GM12878 (cell line): ENCODE measurements around the gene BRD1. TPM values are rescaled to one million over a fixed set of nuclear protein-coding genes. Genes with fewer than 3 reads are reported as not detected.

ENCODE experiments used
- ATAC-seq: fragments of 200-7000 bp; cut with Tn5 transposase; 3 replicates; pipeline ENCODE4 v1.9.1; 2020; ENCODE audit warnings: mild to moderate bottlenecking, moderate library complexity
- BruUV-seq: library from RNA; stranded (reverse); fragments of 400-500 nt; replicated peaks from 2 replicates; lab custom pipeline; 2021; lab: Mats Ljungman, UMichigan
- CTCF ChIA-PET: fragments of 300-600 bp; sonication (Branson Sonifier 250); formaldehyde crosslinking; extraction: SDS; loops from one replicate; lab custom pipeline; 2021; ENCODE audit warnings: inconsistent platforms; lab: Yijun Ruan, JAX
- POLR2A ChIA-PET: fragments of 350-600 bp; formaldehyde crosslinking; extraction: SDS; loops from one replicate; lab custom pipeline; 2021; ENCODE audit warnings: inconsistent platforms; lab: Charles Lee
- RAD21 ChIA-PET: fragments of 300-600 bp; sonication (Branson Sonifier 250); formaldehyde crosslinking; loops from one replicate; lab custom pipeline; 2023; ENCODE audit warnings: antibody characterized with exemption; ENCODE audit not compliant: unreplicated experiment; lab: Charles Lee
- SMC1A ChIA-PET: fragments of 300-600 bp; sonication (Branson Sonifier 250); formaldehyde crosslinking; loops from one replicate; lab custom pipeline; 2023; ENCODE audit not compliant: unreplicated experiment, uncharacterized antibody; lab: Charles Lee
- DNase-seq: peaks from one replicate; pipeline ENCODE4 v3.0.0-alpha.2; 2011; ENCODE audit warnings: low read depth, low spot score
- FAIRE-seq: peaks from 3 replicates; lab custom pipeline; 2011; peaks lifted over from hg19 to GRCh38; lab: Jason Lieb, UNC
- H2AFZ ChIP-seq: 2 replicates; pipeline ENCODE4 v1.6.0; 2011; ENCODE audit warnings: low read depth, low read length, control low read depth; ENCODE audit not compliant: control insufficient read depth
- H3K27ac ChIP-seq: 2 replicates; pipeline ENCODE4 v1.5.1; 2011; ENCODE audit warnings: control low read depth; ENCODE audit not compliant: control insufficient read depth, insufficient read depth
- H3K27me3 ChIP-seq, 2 experiments: replicated peaks in 1 of 2; 2 replicates each; pipeline versions ENCODE4 v1.6.0 to v1.6.1; 2011; ENCODE audit warnings: low read length in 1 of 2; ENCODE audit not compliant: control insufficient read depth in 2 of 2, insufficient read depth in 2 of 2
- H3K36me3 ChIP-seq, 2 experiments: 2 replicates each; pipeline ENCODE4 v1.5.1; 2011; ENCODE audit warnings: low read length in 1 of 2; ENCODE audit not compliant: control insufficient read depth in 2 of 2, insufficient read depth in 2 of 2
- H3K4me1 ChIP-seq: 2 replicates; pipeline ENCODE4 v1.6.1; 2011; ENCODE audit warnings: mild to moderate bottlenecking, low read length, moderate library complexity, mixed read lengths; ENCODE audit not compliant: control insufficient read depth, insufficient read depth
- H3K4me2 ChIP-seq: 2 replicates; pipeline ENCODE4 v1.6.0; 2011; ENCODE audit warnings: control low read depth; ENCODE audit not compliant: control insufficient read depth, insufficient read depth
- H3K4me3 ChIP-seq: fragments of 200-600 bp; sonication (generic); 2 replicates; pipeline ENCODE4 v1.5.1; 2016
- H3K79me2 ChIP-seq: 2 replicates; pipeline ENCODE4 v1.6.0; 2011; ENCODE audit warnings: low read length; ENCODE audit not compliant: control insufficient read depth, insufficient read depth
- H3K9ac ChIP-seq: 2 replicates; pipeline ENCODE4 v1.8.0; 2011; ENCODE audit warnings: low read length, control low read depth, mixed read lengths; ENCODE audit not compliant: control insufficient read depth, insufficient read depth
- H3K9me3 ChIP-seq: replicated peaks from 3 replicates; pipeline ENCODE4 v1.5.1; 2011; ENCODE audit warnings: mild to moderate bottlenecking, low read length; ENCODE audit not compliant: control insufficient read depth, insufficient read depth
- H4K20me1 ChIP-seq: 2 replicates; pipeline ENCODE4 v1.6.0; 2011; ENCODE audit not compliant: control insufficient read depth, insufficient read depth
- CREB1 ChIP-seq: IDR thresholded peaks from 2 replicates; pipeline ENCODE4 v1.6.1; 2012; ENCODE audit warnings: low read depth, mild to moderate bottlenecking, inconsistent platforms
- MYC ChIP-seq: IDR thresholded peaks from 2 replicates; pipeline ENCODE4 v1.6.1; 2011; ENCODE audit warnings: mild to moderate bottlenecking, low read length, moderate library complexity, inconsistent platforms; ENCODE audit not compliant: insufficient read depth, insufficient replicate concordance, insufficient read length, severe bottlenecking
- PAX8 ChIP-seq: fragments of 450-650 bp; IDR thresholded peaks from 2 replicates; pipeline ENCODE4 v1.6.1; 2017; ENCODE audit warnings: mild to moderate bottlenecking, moderate library complexity
- STAT1 ChIP-seq: fragments of 450-650 bp; conservative IDR thresholded peaks from 2 replicates; pipeline ENCODE4 v1.6.1; 2014; ENCODE audit warnings: antibody characterized with exemption, mild to moderate bottlenecking
- STAT3 ChIP-seq: IDR thresholded peaks from 2 replicates; pipeline ENCODE4 v1.6.1; 2011; ENCODE audit warnings: low read depth, low read length, improper control_type of control experiment
- SUPT20H ChIP-seq: IDR thresholded peaks from 2 replicates; pipeline ENCODE4 v1.6.1; 2011; ENCODE audit warnings: low read depth, mild to moderate bottlenecking, low read length, moderate library complexity, borderline replicate concordance; ENCODE audit not compliant: control insufficient read depth
- TBL1XR1 ChIP-seq: IDR thresholded peaks from 2 replicates; pipeline ENCODE4 v1.6.1; 2012; ENCODE audit warnings: low read depth, low read length, improper control_type of control experiment
- WGBS: methylation state at CpG from one replicate; pipeline ENCODE4 v1.1.6; 2016; ENCODE audit warnings: low lambda C conversion rate; ENCODE audit not compliant: insufficient replicate concordance, insufficient coverage; ENCODE audit errors: missing lambda C conversion rate; 5-methylcytosine and 5-hydroxymethylcytosine counted together
- in situ Hi-C: fragments of 300-500 bp; cut with MboI; formaldehyde crosslinking; loops from 9 replicates; pipeline ENCODE4 v1.14.3; 2018; ENCODE audit warnings: mixed read lengths
- intact Hi-C: fragments of 100-400 bp; cut with micrococcal nuclease; formaldehyde crosslinking; loops from one replicate; pipeline ENCODE4 v1.14.2; 2022; ENCODE audit not compliant: unreplicated experiment
- polyA plus RNA-seq, 11 experiments: library from polyadenylated mRNA; depleted of rRNA in 4 of 11; unstranded in 6 of 11; stranded (reverse) in 5 of 11; fragments of >200 nt; fragmentation: Nextera tagmentation in 4 of 11; fragmentation: Illumina TruSeq in 1 of 11; extraction: Ambion mirVana in 4 of 11; extraction: Trizol in 1 of 11; gene quantifications; 1 replicate in 1 of 11; 2 replicates in 10 of 11; pipeline versions ENCODE4 v1.2.1 to v1.2.3, GENCODE V29; 2011 to 2016; ENCODE audit warnings: inconsistent platforms in 2 of 11, missing spikeins in 2 of 11, low read depth in 1 of 11
- total RNA-seq, 4 experiments: library from RNA; depleted of rRNA in 3 of 4; stranded (reverse); fragments of >200 nt in 3 of 4; fragmentation: Illumina TruSeq in 1 of 4; extraction: Trizol in 1 of 4; gene quantifications; 2 replicates each; pipeline versions ENCODE4 v1.2.1 to v1.2.3, GENCODE V29; 2013 to 2021
- TF ChIP-seq, protein P1 (sequence below): IDR thresholded peaks from 2 replicates; pipeline ENCODE4 v1.6.1; 2011; ENCODE audit warnings: low read depth, low read length, improper control_type of control experiment, borderline replicate concordance

Gene BRD1
- total and polyA plus RNA-seq, 10 of the 15 experiments (the other 5 are each of a cell fraction or from before 2014, with no cell fraction given): 0.90 to 26.4 (median 7.1) TPM

DNA sequence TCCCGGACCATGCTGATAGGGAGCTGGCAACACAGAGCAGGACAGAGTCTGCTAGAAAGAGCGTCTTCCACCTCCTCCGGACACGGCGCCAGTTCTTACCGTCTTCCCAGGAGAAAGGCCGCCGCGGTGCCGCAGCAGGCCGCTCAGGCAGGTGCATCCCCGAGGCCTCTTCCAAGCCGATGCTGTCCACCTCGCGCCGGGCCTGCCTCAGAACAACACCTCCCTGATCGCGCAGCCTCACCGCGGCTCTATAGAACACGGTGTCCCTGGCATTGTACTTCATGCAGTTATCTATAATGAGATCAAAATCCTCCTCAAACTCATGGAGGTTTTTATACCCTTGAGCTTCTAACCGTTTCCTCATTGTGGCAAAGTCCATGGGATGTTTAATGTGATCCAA, 30.0 kb downstream of the BRD1 start:
- FAIRE-seq (no peak), ATAC-seq (no peak)
- ChIA-PET RAD21 (interaction anchor here (1.0 kb wide), 1 partner anchor 127 kb away, joined by 3 read pairs; no protein-coding TSS in a partner anchor), POLR2A (no interaction called here)
- H3K79me2 ChIP-seq: peaks cover 6% of the 10 kb centered on the region
- peaks cover 35 to 51% of the 10 kb centered on the region in 2 experiments for H3K36me3 ChIP-seq
- no peaks in the 10 kb centered on the region for H3K27me3 ChIP-seq
- no peaks in the 10 kb centered on the region for H3K4me1 ChIP-seq
- intact Hi-C loops: no loop called here
- TF ChIP-seq CREB1 (no peak), STAT1 (no peak), SUPT20H (no peak), STAT3 (no peak), MYC (no peak), TBL1XR1 (no peak), PAX8 (no peak)
- TF ChIP-seq, protein P1, sequence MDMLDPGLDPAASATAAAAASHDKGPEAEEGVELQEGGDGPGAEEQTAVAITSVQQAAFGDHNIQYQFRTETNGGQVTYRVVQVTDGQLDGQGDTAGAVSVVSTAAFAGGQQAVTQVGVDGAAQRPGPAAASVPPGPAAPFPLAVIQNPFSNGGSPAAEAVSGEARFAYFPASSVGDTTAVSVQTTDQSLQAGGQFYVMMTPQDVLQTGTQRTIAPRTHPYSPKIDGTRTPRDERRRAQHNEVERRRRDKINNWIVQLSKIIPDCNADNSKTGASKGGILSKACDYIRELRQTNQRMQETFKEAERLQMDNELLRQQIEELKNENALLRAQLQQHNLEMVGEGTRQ: no peak
- TF ChIP-seq, all 136 proteins: peak for 0
- no peak overlapping the region for H3K27ac ChIP-seq
- H3K4me2 ChIP-seq: no peak overlapping the region
- BruUV-seq: no TSS peak
- no peak overlapping the region for H2AFZ ChIP-seq
- H3K4me3 ChIP-seq: no peak overlapping the region
- peaks cover 7% of the 10 kb centered on the region for H4K20me1 ChIP-seq
- ChIA-PET CTCF (no interaction called here), SMC1A (no interaction called here)
- DNase-seq: no peak
- in situ Hi-C loops: no loop called here
- H3K9ac ChIP-seq: no peak overlapping the region
- H3K9me3 ChIP-seq: no peaks in the 10 kb centered on the region
- 100% methylated on average over 12 of the region's 22 CpGs for WGBS
